IPS-18c (cell line): ENCODE data around the gene CTAGE8.
"Not testable (repeated sequence)": the region's sequence is repeated elsewhere in the genome, so short reads cannot be mapped to it uniquely, and the experiment has no call there.

Experiments
- H3K4me3 ChIP-seq: 2 replicates; pipeline ENCODE4 v1.7.0; 2013; ENCODE audit warnings: low read depth, mild to moderate bottlenecking, low read length, moderate library complexity; ENCODE audit not compliant: insufficient read depth
- H3K9me3 ChIP-seq: one replicate; pipeline ENCODE4 v1.6.1; 2013; ENCODE audit warnings: mild to moderate bottlenecking, low read length, moderate library complexity; ENCODE audit not compliant: control insufficient read depth, insufficient read depth

Gene CTAGE8

DNA sequence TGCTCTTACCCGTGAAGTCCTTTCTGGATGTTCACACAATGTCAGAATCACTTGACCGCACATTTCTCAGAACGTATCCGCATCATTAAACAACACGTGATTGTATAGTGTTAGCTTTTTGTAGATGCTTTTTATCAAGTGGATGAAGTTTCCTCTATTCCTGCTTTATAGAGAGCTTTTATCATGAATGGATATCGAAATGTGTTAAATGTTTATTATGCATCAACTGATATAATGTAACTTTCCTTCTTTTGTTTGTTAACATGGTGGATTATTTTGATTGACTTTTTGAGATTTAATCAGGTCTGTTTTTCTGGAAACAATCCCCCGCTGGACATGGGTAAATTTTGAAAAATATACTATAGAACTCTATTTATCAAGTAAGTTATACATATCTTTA lies 4.4 kb downstream of the CTAGE8 start, which contains the start of gene OR2A7:
TSS of gene OR2A7 (minus strand) at position 101 of the 400 bp plus-strand sequence. CDS start 5,164 bp downstream, outside the sequence.
- H3K4me3 ChIP-seq: not testable (repeated sequence)

GRCh38 chr7:144262128-144262527 lies 7.0 kb downstream of the CTAGE8 start:
- H3K4me3 ChIP-seq: not testable (repeated sequence)

More for the DNA sequence above, 4.4 kb downstream of the CTAGE8 start, which contains the start of gene OR2A7:
- not testable (repeated sequence) for H3K9me3 ChIP-seq

GRCh38 chr7:144259067-144259466 lies 10.0 kb downstream of the CTAGE8 start:
- not testable (repeated sequence) for H3K4me3 ChIP-seq, H3K9me3 ChIP-seq

More at GRCh38 chr7:144262128-144262527, 7.0 kb downstream of the CTAGE8 start:
- not testable (repeated sequence) for H3K9me3 ChIP-seq

DNA sequence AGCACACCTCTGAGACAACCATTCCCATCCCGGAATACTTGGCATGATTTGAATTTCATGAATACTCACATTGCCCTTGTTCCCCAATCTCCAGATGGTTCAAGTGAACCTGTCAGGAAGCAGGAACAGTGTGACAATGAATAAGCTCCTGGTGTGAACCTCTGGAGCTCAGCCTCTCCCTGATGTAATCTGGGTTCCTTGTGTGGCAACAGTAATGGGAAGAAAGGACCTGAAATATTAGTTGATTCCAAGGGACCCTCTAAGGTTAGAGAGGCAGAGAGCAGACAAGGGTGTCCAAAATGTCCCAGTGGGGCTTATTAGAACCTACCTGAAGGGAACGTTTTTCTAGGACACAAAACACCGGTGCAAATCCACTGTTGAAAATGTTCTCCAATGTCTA lies 13.0 kb downstream of the CTAGE8 start:
- H3K4me3 ChIP-seq: no peak overlapping the region
- H3K9me3 ChIP-seq: no peaks in the 10 kb centered on the region

GRCh38 chr7:144255471-144255897 lies 13.6 kb downstream of the CTAGE8 start:
- no peak overlapping the region for H3K4me3 ChIP-seq
- no peaks in the 10 kb centered on the region for H3K9me3 ChIP-seq

GRCh38 chr7:144252307-144252706 lies 16.8 kb downstream of the CTAGE8 start:
- not testable (repeated sequence) for H3K4me3 ChIP-seq, H3K9me3 ChIP-seq

- not testable (repeated sequence) for H3K4me3 ChIP-seq, H3K9me3 ChIP-seq
Observed at GRCh38 chr7:144247674-144248330, 21.3 kb downstream of the CTAGE8 start.

DNA sequence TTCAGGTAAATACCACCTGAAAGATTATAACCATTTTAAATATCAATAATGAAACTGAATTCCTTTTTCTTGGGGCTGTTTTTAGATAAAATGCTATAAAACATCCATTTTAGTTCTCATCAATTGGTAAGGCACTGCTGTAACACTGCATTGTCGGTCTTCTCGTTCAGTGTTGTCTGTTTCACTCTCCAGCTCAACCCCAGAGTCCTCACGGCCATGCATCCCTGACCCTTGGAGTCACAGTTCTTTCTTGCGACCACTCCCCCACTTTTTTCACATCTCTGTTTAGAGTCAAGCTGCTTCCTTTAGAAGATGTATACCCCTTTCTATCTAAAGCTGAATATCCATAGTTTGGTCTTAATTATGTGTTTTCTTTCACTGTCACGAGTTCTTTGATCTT lies 22.1 kb downstream of the CTAGE8 start:
- not testable (repeated sequence) for H3K4me3 ChIP-seq, H3K9me3 ChIP-seq

GRCh38 chr7:144245372-144245771 lies 23.7 kb downstream of the CTAGE8 start:
- not testable (repeated sequence) for H3K9me3 ChIP-seq, H3K4me3 ChIP-seq

- H3K4me3 ChIP-seq, H3K9me3 ChIP-seq: not testable (repeated sequence)
Observed at GRCh38 chr7:144239365-144239764, 29.7 kb downstream of the CTAGE8 start, which contains the start of gene OR2A42. OR2A42 (minus strand) TSS chr7:144239605; CDS start chr7:144232843, 6,762 bp downstream.

DNA sequence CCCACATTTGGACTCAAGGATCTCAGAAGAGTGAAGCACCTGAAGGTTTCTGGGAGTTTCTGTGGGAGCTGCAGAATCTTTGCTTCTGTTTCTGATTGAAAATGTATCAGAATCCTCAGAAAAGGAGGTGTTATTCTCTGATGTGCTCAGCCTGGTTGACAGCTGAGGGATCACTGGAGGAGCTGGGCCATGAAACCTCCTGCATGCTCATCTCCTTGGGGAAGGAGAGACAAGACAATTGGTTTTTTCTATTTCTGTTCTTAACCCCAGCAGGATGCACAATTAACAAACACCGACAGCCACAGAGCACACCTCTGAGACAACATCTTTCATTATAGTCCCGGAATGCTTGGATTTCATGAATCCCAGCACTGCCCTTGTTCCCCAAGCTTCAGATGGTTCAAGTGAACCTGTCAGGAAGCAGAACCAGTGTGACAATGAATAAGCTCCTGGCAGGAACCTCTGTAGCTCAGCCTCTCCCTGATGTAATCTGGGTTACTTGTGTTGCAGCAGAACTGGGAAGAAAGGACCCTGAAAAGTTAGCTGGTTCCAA lies 30.5 kb downstream of the CTAGE8 start:
- not testable (repeated sequence) for H3K9me3 ChIP-seq, H3K4me3 ChIP-seq

DNA sequence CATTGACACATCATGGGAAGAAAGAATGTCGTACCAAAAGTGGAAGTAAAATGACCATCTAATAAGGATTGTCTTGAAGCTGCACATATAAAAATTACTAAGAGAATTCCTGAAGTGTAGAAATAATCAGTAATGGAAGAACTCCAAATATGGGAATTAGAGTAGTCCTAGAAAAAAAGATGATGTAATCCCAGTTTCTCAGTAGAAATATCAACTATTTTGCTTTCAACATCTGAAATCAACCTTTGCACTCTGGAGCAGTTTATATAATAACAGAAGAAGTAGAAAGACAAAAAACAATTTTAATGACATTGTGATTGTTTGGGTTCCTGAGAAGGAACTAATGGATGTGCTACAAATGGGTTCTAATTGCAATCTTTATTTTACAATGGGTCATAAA lies 36.0 kb downstream of the CTAGE8 start:
- not testable (repeated sequence) for H3K9me3 ChIP-seq, H3K4me3 ChIP-seq

- not testable (repeated sequence) for H3K9me3 ChIP-seq, H3K4me3 ChIP-seq
Observed at GRCh38 chr7:144231027-144231426, 38.1 kb downstream of the CTAGE8 start.

DNA sequence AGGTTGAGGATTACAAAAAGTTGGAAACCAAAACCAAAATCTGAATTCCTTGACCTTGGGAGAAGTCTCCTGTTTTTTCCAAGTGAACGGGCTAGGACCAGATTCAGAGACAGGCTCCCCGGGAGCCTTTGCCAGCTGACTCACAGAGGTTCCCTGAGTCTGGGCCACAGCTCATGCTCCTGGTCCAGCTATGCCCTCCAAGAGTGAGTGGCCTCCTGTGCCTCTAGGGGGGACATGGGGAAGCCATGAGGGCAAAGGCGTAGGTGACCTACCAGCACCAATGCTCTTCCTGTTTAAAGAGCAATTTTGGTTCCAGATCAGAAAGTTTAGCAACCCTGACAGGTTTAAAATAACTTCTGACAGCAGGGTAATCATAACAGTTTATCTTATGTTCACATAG lies 40.3 kb downstream of the CTAGE8 start:
- not testable (repeated sequence) for H3K9me3 ChIP-seq, H3K4me3 ChIP-seq

DNA sequence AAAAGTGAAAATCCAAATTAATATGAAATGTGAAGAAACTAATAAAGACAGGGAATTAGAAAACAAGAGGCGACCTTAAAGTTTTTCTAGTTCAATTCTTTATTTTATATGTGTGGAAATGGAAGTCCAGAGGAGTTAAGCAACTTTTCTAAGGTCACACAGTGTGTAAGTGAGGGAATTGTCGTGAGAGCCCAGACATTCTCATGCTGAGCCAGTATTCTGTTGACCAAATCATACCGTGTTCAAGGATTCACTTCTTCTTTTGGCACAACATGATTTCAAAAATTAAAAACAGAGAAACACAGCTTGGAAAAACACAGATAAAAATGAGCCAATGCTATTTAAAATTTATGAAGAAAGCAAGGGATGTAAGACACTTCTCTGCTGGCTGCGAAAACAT lies 42.2 kb downstream of the CTAGE8 start:
- not testable (repeated sequence) for H3K9me3 ChIP-seq, H3K4me3 ChIP-seq

- H3K4me3 ChIP-seq, H3K9me3 ChIP-seq: not testable (repeated sequence)
Observed at GRCh38 chr7:144223675-144224074, 45.4 kb downstream of the CTAGE8 start.

DNA sequence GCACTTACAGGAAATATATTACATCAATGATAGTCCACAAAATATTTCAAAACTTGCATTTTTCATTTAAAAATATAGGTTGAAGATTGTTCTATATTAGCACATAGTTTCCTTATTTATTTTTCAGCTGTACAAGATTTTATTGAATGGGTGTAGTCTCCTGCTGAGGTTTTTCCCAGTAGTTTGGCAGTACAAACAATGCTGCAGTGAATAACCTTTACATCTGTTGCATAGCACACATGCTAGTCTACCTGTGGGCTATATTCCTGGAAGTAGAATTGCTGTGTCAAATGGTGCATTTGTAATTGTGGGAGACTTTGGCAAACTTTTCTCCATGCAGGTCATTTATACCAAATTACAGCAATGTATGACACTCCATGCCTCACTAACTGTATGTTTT lies 48.6 kb downstream of the CTAGE8 start:
- H3K9me3 ChIP-seq, H3K4me3 ChIP-seq: not testable (repeated sequence)

GRCh38 chr7:144219149-144219548 lies 49.9 kb downstream of the CTAGE8 start:
- H3K4me3 ChIP-seq, H3K9me3 ChIP-seq: not testable (repeated sequence)

DNA sequence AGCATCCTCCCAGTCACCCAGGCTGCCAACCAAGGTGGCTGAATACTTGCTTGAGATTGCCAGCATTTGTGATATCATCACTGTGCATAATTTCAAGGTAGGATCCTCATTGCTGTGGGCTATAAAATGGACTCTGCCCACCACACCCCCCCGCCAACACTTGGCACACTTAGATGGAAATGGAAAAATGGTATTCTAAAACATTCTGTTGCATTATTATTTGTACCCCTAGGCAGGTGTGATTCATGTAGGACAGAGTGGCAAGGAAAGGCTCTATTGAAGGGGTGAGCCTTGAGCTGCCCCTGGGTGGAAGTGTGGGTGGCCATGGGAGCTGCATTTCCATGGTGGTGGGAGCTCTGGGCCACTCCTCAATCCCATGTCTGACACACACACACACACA lies 50.5 kb downstream of the CTAGE8 start:
- not testable (repeated sequence) for H3K9me3 ChIP-seq, H3K4me3 ChIP-seq
